Mucosa of descending colon (tissue), 3 donors: ENCODE data around the gene CEP83. TPM values are rescaled to one million over a fixed set of nuclear protein-coding genes. Genes with fewer than 3 reads are reported as not detected.

ENCODE experiments used
- ATAC-seq: fragments of 200-7000 bp; cut with Tn5 transposase; one replicate; pipeline ENCODE4 v1.9.1; 2020; ENCODE audit warnings: mild to moderate bottlenecking, moderate library complexity
- DNase-seq, 3 donors: peaks; one replicate each; pipeline ENCODE4 v3.0.0-alpha.2; 2020
- H3K36me3 ChIP-seq: fragments of 200-600 bp; one replicate; pipeline ENCODE4 v1.8.0; 2021; ENCODE audit warnings: low read depth, mild to moderate bottlenecking
- H3K4me1 ChIP-seq: fragments of 200-600 bp; one replicate; pipeline ENCODE4 v1.8.0; 2021; ENCODE audit warnings: low read depth, mild to moderate bottlenecking
- H3K4me3 ChIP-seq: fragments of 200-600 bp; one replicate; pipeline ENCODE4 v1.8.0; 2021; ENCODE audit warnings: mild to moderate bottlenecking
- H3K9me3 ChIP-seq: fragments of 200-600 bp; one replicate; pipeline ENCODE4 v1.8.0; 2021; ENCODE audit warnings: mild to moderate bottlenecking
- intact Hi-C, 2 donors: fragments of 100-400 bp; cut with DNase I in 1 of 2; cut with micrococcal nuclease in 1 of 2; formaldehyde crosslinking; loops; one replicate each; pipeline versions ENCODE4 v1.11.0 to v1.11.1; 2022; cut with DNase I, micrococcal nuclease
- total RNA-seq, 3 donors: library from RNA; stranded (reverse); fragmentation: NEBNext Ultra II Directional in 2 of 3; extraction: Animal tissue kit (Norgen Biotek cat#: 25700) in 2 of 3; gene quantifications; one replicate each; pipeline versions ENCODE4 v1.2.1 to v1.2.4, GENCODE V29; 2021 to 2023
- TF ChIP-seq, protein P1 (sequence below): fragments of 200-600 bp; IDR thresholded peaks from one replicate; pipeline ENCODE4 v1.8.0; 2022; ENCODE audit warnings: antibody characterized with exemption, mild to moderate bottlenecking
- donor health status: DM: no; HTN: no; CAD: no; lungs with moderate emphysema.
- donor health status: DM: no; HTN: no; CAD: no.
- donor health status: DM: no; HTN: yes; CAD: no.

CEP83 gene
- total RNA-seq, 3 donors from 2014 or later = 11.7 to 14.4 (median 14.3) TPM

DNA sequence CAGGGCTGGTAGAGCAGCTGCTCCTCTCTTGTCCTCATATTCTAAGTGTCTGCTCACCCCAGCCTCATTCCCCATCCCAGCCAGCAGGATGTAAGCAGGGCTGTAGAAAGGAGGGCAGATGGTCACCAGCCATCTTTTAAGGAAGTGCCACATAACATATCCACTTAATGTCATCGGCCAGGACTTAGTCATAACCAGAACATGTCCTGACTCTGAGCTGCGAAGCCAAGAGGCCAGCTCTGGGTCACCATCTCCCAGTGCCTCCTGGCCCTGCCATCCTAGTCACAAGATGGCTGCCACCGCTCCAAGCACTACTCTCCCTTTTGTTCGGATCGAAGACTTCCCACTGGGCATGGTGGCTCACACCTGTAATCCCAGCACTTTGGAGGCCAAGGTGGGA lies 187.4 kb downstream of the CEP83 start:
- ATAC-seq (no peak), DNase-seq (no peak)
- Histone ChIP-seq H3K9me3 (no peaks in the 10 kb centered on the region), H3K4me3 (no peak overlapping the region), H3K36me3 (no peaks in the 10 kb centered on the region), H3K4me1 (no peaks in the 10 kb centered on the region)
- TF ChIP-seq, protein P1, sequence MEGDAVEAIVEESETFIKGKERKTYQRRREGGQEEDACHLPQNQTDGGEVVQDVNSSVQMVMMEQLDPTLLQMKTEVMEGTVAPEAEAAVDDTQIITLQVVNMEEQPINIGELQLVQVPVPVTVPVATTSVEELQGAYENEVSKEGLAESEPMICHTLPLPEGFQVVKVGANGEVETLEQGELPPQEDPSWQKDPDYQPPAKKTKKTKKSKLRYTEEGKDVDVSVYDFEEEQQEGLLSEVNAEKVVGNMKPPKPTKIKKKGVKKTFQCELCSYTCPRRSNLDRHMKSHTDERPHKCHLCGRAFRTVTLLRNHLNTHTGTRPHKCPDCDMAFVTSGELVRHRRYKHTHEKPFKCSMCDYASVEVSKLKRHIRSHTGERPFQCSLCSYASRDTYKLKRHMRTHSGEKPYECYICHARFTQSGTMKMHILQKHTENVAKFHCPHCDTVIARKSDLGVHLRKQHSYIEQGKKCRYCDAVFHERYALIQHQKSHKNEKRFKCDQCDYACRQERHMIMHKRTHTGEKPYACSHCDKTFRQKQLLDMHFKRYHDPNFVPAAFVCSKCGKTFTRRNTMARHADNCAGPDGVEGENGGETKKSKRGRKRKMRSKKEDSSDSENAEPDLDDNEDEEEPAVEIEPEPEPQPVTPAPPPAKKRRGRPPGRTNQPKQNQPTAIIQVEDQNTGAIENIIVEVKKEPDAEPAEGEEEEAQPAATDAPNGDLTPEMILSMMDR = no peak
- intact Hi-C loops = no loop called here

DNA sequence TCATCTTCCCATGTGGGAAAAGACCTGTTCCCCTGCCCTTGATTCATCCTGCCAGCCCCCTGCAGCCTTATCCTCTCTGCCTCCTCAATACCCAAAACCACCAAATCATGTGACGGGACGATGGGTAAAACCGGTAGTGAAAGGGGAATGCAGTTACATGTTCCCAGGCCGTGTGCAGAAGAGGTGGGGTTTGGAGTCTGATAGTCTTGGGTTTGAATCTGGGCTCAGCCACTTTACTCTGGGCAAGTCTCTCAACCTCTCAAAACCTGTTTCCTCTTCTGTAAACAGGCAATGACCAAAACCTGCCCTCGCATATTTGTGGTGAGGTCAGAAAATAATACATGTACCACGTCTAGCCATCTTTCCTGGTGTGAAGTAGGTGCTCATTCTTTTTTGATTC lies 188.3 kb downstream of the CEP83 start:
- Histone ChIP-seq H3K36me3 (no peaks in the 10 kb centered on the region), H3K4me1 (no peaks in the 10 kb centered on the region), H3K9me3 (no peaks in the 10 kb centered on the region), H3K4me3 (no peak overlapping the region)
- intact Hi-C loops = no loop called here
- no peak for ATAC-seq
- TF ChIP-seq, protein P1 = no peak
- DNase-seq = peak in 1 of 3 donors; percentile 17

DNA sequence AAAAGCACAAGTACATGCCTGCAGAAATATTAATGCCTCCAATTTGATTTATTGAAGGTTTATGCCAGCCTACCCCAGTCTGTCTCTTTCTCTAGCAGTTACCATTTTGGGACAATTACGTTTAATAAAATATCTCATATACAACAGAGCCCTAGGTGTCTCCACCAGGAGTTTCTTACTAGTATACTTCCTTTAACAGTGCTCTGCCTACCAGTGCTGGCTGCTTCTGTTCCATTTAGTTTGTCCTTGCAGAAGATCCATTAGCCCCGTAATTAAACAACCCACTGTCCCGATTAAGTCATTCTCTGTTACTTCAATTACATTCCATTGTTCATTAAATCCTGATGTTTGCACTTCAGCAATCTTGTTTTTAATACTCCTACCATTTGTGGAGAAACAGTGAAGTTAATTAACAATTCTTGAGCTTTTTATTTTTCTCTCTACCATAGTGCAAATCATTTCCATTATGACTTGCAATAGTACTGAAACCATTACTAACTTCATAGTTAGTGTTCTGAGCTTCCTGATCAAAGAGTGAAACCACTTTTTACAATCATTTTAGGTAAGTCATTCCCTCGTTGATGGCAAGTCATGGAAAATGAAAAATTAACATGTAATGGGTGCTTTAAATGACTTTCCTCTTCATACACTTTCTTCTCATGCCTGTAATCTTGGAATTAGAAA lies 190.2 kb downstream of the CEP83 start:
- Histone ChIP-seq H3K4me1 (no peaks in the 10 kb centered on the region), H3K36me3 (no peaks in the 10 kb centered on the region), H3K9me3 (no peaks in the 10 kb centered on the region), H3K4me3 (no peak overlapping the region)
- no peak for ATAC-seq
- no peak for DNase-seq
- intact Hi-C loops = no loop called here
- TF ChIP-seq, protein P1 = no peak

DNA sequence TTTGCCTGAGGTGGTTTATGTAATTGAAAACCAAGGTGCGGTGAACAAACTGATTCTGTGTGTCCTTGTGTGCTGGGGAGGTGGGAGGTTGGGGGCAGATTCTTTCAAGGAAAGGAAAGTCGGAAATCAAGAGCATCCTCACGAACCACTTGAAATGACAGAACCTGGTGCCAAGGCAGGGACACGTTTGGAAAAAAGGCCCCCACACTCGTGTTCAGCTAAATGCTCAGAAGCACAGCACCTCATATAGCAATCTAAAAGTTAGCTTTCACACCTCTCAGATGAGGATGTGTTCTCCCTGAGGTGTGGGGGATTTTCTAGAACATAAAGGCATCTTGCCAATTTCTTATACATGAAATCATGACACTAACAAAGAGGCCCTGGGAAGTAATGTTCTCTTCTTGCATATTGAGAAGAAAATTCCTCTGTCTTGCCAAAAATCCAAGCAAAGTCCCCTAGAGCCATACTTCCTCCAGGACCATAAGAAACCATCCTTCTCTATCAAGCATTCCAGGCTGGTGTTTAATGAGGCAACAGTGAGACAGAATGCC lies 191.7 kb downstream of the CEP83 start:
- Histone ChIP-seq H3K36me3 (no peaks in the 10 kb centered on the region), H3K9me3 (no peaks in the 10 kb centered on the region), H3K4me3 (no peak overlapping the region), H3K4me1 (no peaks in the 10 kb centered on the region)
- intact Hi-C loops = no loop called here
- no peak for ATAC-seq
- TF ChIP-seq, protein P1 = no peak
- DNase-seq = no peak

DNA sequence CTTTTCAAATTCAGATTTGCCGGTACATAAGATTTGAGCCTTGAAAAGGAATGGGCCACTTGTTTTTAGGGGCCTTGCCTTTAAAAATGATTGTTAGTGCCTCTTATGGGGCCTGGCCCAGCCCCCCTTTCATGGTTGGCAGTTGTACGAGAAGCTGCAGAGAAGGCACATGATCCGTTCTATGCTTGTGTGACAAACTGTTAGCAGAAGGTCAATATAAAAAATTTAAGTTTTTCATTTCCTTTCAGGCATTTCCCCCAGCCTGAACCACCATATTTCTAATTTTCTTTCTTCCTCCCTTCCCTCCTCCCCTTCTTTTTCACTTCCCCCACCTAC lies 192.2 kb downstream of the CEP83 start:
- DNase-seq (no peak), ATAC-seq (no peak)
- TF ChIP-seq, protein P1 = no peak
- Histone ChIP-seq H3K4me3 (no peak overlapping the region), H3K4me1 (no peaks in the 10 kb centered on the region), H3K36me3 (no peaks in the 10 kb centered on the region), H3K9me3 (no peaks in the 10 kb centered on the region)
- intact Hi-C loops = no loop called here
